T47D (cell line): ENCODE measurements around the gene C16orf78.

Experiments used
- DNase-seq, 2 experiments: peaks; one replicate each; pipeline versions ENCODE4 v3.0.0 to v3.0.0-alpha.2; 2011 to 2012; ENCODE audit warnings: low read depth in 1 of 2, low spot score in 1 of 2
- JUND ChIP-seq: IDR thresholded peaks from 2 replicates; pipeline ENCODE4 v1.6.1; 2012; ENCODE audit warnings: low read depth
- in situ Hi-C: cut with HindIII; loops from 2 replicates; pipeline ENCODE4 v1.10.0; 2016; ENCODE audit warnings: low sequenced_read_pairs, low pct_unique_long_range_greater_than_20kb

The C16orf78 gene, protein sequence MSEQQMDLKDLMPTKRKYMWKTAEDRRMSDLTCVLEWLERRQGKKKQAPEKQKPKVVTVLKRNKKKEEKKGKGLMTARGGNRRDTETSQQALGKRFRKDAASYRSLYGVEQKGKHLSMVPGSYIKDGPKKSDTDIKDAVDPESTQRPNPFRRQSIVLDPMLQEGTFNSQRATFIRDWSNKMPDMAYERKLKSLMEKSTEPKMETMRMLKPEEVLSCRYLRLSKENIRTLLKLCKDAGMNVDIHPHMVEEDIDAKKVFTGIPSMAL

DNA sequence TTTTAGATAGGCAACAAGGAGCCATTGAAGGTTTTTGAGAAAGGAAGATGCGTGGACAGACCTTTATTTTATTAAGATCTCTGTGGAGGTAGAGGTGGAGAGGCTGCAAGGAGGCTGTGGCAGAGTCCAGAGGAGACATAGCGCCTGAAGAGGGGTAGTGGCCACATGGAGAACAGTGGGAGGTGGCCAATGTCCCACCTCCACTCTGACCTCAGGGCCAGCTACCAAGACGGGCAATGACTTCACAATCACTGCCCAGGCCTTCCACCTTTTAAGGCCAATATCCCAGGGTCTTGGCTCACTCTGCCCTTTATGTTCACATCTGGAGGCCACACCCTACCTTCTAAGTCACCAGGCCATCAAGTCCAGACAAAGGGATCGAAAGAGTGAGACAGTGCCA lies at the start of gene C16orf78:
Gene C16orf78, plus strand, starts transcription at position 301 of the 400 bp plus-strand sequence. CDS start 136 bp downstream, outside the sequence.
- no peak for TF ChIP-seq JUND
- in situ Hi-C loops, result no loop called here
- no peak for DNase-seq

DNA sequence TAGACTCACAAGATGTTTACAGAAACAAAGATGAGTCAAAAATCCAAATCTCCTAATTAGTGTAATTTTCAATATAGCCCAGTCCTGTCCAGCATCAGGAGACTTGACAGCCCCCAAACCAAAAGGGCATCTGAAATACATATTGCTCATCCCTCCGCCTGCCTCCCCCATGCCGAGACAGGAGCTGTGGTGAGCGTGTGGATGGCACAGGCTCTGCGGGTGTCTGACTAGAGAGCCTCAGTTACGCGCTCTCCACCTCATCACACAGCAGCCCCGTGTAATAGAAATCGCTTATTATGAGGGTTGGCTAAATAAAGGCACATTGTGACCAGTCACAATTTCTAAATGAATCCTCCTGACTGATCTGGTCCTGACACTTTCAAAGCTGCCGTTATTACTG lies 48.9 kb upstream of the C16orf78 start:
- TF ChIP-seq JUND, result no peak
- in situ Hi-C loops, result no loop called here
- DNase-seq, result no peak

DNA sequence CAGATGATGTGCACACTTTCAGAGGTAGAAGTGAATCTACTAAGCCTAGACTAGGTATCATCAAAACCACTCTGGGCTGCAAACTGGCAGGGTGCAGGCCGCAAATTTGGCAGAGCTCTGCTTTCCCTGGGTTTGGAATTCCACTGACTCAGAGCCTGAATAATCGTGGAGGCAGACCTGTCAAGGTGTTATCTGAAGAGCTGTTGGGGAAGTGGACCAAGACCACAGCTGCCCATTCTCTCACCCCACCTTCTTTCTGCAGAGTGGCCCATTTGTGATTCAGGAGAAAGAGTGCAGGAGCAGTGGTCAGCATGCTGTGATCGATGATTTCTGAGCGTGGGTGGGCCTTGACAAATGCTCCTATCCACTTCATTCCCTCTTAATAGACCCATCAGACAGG lies 46.1 kb upstream of the C16orf78 start:
- no peak for DNase-seq
- in situ Hi-C loops, result no loop called here
- TF ChIP-seq JUND, result no peak

DNA sequence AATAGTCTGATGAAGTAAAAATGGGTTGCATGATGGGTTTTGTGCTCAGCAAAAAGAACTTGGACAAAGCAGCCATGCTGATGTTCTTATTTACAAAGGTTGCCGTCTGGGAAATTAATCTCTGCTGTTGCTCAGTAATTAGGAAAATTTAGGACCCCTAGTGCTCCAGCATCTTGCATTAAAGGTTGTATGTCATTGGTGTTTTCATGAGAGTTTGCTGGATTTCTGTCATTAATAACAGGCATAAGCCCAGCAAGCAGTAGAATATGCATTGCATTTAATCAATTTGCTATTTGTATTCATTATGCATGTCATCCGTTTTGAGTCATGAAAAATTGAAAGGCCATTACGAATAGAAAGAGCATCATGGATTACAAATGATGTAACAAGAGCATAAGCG lies 45.3 kb upstream of the C16orf78 start:
- in situ Hi-C loops, result no loop called here
- no peak for TF ChIP-seq JUND
- DNase-seq, result no peak

DNA sequence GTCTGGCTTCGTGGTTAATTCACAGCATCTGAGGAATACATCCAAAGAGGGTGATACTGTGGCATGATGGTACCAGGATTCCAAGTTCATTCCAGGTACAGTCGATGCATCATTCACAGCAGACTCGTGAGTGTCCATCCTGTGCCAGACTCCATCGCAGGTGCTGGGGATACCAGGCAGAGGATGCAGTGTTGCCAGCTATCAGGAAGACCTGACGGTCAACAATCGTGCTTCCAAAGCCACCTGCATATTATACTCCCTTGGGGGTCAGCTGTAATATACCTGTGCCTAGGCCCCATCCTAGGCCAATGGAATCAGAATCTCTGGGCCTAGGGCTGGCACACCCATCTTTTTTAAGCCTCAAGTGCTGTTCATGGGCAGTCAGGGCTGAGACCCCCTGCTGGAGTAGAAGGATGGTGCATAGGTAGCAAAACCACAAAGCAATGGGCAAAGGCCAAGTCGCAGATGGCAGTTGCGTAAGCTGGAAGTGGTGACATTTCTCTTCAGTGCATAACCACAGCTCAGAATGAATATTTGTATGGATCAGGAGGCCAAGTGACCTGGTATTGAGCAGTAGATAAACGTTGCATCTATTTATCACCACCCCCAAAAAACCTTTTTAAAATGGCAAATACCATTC lies 42.9 kb upstream of the C16orf78 start:
- no peak for DNase-seq
- in situ Hi-C loops, result no loop called here
- no peak for TF ChIP-seq JUND

DNA sequence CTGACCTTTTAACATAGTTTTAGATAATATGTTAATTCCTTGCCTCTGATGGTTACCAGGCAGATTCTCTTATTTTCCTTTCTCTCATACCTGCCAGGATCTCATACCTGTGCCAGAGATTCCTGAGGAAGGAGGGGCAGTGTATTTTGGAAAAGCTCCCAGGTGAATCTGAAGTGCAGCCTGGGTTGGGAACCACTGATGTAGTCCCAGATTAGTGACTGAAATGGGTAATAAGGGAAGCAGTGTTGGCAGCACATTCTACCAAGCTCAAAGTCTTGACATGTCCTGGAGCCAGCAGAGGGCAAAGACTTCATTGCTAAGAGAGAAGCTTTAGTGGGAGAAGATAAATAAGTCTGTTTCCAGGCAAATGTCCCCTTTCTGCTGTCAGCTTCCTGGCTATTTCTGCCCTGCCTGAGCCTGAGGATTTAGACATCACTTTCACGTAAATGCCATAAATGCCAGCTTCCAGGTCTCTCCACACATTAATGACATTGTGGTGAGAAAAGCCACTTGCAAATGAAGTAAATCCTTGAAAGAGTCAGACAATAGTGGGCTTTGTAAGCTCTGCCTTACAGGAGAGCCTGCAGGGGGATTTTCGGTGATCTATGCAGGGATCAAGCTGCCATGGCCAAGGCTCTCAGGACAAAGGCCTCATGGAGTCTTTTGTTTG lies 40.9 kb upstream of the C16orf78 start:
- TF ChIP-seq JUND, result no peak
- DNase-seq, result no peak
- in situ Hi-C loops, result no loop called here

DNA sequence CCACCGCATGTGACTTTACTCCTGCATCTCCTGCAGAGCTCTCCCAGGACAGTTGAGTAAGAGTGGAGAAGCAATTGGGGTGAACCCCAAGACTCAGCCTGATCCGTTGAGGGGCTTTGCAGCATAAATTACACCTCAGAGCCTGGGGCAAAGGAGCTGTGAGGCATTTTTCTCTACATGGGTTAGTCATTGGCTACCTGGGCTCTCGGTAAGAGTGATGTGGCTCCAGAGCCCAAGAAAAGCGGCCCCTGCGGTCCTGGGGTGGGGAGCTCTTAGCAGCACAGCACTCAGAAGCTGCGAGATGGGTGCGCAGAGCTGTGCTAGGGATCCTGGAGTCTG lies 40.4 kb upstream of the C16orf78 start:
- no peak for TF ChIP-seq JUND
- DNase-seq, result no peak
- in situ Hi-C loops, result no loop called here

DNA sequence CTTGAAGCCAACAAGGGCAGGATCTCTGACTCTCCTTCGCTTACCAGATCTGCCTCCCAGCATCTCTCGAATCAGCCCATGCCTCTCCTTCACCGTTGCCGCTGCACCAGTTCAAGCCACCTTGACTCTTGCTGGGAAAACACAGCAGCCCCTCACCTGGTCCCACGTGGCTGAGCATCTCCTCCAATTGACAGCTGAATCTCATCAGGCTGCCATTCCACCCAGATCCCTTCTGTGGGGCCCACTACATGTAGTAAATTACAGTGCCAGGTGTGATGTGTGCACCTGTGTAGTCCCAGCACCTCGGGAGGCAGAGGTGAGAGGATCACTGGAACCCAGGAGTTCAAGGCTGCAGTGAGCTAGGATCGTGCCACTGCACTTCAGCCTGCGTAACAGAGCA lies 37.8 kb upstream of the C16orf78 start:
- no peak for DNase-seq
- no peak for TF ChIP-seq JUND
- in situ Hi-C loops, result no loop called here

DNA sequence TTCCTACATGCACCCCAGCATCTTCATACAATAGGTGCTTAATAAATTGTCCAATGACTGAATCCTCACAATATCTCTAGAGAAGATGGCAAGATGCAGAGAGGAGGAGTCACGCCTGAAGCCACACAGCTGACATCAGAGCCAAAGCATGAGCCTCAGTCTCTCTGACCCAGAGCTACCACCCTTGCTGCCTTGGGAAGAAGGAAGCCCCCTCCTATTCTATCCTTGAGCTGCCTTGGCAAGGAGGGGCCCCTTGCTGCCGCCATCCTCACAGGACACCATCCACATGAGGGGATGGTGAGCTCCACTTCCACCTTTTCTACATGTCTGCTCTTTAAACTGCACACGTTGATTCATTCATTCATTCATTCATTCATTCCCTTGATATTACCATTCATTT lies 37.0 kb upstream of the C16orf78 start:
- in situ Hi-C loops, result no loop called here
- TF ChIP-seq JUND, result no peak
- DNase-seq, result no peak

DNA sequence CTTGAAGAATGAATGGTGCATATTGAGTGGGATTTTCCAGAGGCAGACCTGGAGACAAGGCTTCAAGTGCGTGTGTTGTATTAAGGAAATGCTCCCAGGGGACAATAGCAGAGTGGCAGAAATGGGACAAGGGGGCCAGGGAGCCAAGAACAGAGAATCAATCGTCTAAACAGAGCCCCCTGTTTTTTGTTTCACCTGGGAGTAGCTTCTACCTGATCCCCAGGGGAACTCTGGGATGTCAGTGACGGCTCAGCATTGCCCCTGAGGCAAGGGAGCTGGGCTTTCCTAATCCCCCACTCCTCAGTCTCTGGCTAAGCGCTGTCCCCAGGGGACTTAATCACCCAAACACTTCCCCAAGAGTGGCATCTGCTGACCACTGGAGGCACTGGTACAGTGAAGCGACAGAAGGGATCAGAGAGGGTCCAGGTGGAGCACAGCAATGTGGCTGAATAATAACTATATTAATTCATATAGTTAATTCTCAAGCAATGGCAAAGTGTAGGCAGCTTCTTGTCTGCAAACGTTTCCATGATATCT lies 35.7 kb upstream of the C16orf78 start:
- TF ChIP-seq JUND, result no peak
- DNase-seq, result no peak
- in situ Hi-C loops, result no loop called here

DNA sequence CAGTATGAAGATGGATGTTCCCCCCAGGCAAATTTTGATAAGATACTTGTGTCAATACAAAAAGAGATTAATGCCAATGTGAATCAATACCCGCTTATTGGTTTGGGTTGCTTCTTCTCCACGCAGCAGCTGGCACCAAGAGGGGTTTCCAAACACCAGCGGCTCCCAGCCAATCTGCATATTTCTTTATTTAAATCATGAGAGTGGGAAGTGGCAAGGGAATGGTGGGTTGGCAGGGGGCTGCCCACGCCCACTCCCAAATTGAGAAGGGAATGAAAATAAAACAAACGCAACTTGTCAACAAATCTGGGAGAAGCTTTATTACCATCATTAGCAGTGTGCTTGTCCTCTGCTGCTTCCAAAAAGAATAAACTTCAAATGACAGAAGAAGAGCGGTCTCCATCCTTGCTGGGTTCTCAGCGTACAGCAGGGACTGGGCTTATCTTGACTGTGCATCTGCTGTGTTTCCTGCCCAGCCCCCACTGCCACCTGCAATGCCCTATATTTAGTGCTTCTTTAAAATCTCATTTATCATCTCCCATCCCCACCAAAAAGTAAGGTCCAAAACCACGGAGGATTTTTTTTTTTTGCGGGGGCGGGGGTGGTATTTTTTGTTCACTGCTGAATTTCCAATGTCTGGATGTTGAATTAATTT lies 34.9 kb upstream of the C16orf78 start:
- in situ Hi-C loops, result no loop called here
- no peak for TF ChIP-seq JUND
- DNase-seq, result no peak

DNA sequence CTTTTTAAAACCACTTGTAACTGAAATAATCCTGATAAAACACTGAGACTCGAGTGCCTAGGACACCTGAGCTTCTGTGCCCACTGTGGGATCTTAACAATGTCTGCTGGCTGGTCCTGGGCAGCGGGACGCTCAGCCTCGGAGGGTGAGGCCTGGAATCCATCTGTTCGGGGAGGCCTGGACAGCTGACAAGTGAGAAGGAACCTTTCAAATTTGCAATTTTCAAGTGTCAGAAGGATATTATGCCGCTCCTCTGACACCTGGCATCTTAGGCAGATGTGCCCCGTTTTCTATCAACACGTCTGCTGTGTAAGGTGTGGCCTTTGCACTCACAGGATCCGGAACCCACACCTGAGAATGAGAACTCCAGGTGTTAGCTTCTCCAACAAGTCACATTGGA lies 33.1 kb upstream of the C16orf78 start:
- in situ Hi-C loops, result no loop called here
- DNase-seq, result no peak
- TF ChIP-seq JUND, result no peak

DNA sequence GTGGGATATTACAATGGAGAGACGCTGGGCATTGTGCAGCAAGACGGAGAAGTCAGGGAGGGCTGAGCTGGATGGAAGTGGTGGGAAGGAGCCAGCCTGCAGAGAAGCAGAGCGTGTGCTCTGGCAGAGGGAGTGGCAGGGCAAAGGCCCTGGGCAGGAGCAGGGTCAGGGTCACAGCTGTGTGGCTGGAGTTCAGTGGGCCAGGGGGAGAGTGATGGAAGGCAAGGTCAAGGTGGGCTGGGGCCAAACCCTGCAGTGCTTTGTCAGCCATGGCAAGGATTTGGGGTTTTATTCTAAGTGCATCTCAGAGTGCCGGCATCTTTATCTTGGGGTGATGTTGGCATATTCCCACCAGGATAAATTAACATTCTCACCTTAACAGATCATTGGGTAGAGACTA lies 31.9 kb upstream of the C16orf78 start:
- DNase-seq, result no peak
- TF ChIP-seq JUND, result no peak
- in situ Hi-C loops, result no loop called here
